Gastrocnemius medialis (tissue), 4 donors: Measurements from ENCODE around the gene SLC24A3.

Experiments
- POLR2A ChIP-seq, 2 donors: fragments of 450-650 bp; IDR thresholded peaks; one replicate each; pipeline ENCODE4 v1.6.1; 2017; ENCODE audit warnings: antibody characterized with exemption in 2 of 2, mild to moderate bottlenecking in 2 of 2, moderate library complexity in 2 of 2
- TF ChIP-seq, protein P1 (sequence below), 5 experiments: fragments of 450-650 bp in 3 of 5; fragments of 200-600 bp in 2 of 5; sonication (generic) in 2 of 5; IDR thresholded peaks in 4 of 5; conservative IDR thresholded peaks in 1 of 5; 1 replicate in 4 of 5; 2 replicates in 1 of 5; pipeline ENCODE4 v1.5.1; 2016 to 2019; ENCODE audit warnings: antibody characterized with exemption in 5 of 5, mild to moderate bottlenecking in 3 of 5, moderate library complexity in 3 of 5

GRCh38 chr20:19288061-19288460 lies 75.6 kb downstream of the SLC24A3 start:
- TF ChIP-seq, protein P1, sequence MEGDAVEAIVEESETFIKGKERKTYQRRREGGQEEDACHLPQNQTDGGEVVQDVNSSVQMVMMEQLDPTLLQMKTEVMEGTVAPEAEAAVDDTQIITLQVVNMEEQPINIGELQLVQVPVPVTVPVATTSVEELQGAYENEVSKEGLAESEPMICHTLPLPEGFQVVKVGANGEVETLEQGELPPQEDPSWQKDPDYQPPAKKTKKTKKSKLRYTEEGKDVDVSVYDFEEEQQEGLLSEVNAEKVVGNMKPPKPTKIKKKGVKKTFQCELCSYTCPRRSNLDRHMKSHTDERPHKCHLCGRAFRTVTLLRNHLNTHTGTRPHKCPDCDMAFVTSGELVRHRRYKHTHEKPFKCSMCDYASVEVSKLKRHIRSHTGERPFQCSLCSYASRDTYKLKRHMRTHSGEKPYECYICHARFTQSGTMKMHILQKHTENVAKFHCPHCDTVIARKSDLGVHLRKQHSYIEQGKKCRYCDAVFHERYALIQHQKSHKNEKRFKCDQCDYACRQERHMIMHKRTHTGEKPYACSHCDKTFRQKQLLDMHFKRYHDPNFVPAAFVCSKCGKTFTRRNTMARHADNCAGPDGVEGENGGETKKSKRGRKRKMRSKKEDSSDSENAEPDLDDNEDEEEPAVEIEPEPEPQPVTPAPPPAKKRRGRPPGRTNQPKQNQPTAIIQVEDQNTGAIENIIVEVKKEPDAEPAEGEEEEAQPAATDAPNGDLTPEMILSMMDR (IDR thresholded peaks at IDR 0.05 in 4 of 5, conservative IDR thresholded peaks at IDR 0.05 in 1 of 5): no peak
- no peak for TF ChIP-seq POLR2A (IDR thresholded peaks at IDR 0.05)
